Measurements from ENCODE around the gene GARS1.

The GARS1 gene

GRCh38 chr7:30561389-30561788, 33.3 kb upstream of the GARS1 start:
- TF ChIP-seq CTCF (IDR thresholded peaks at IDR 0.05; ENCODE audit: low read length): no peak
- no peak for TF ChIP-seq EZH2 (IDR thresholded peaks at IDR 0.05; ENCODE audit: borderline replicate concordance, low read length)
- Histone ChIP-seq H3K4me3 (ENCODE audit: low read depth, low read length, poor library complexity, severe bottlenecking) (no peak overlapping the region), H3K36me3 (ENCODE audit: insufficient read depth, low read length) (0 out of 2 replicates have a peak, but pooled peaks cover 4% of the 10 kb centered on the region), H3K9me2 (ENCODE audit: low read depth, low read length) (no peaks in the 10 kb centered on the region), H3K27me3 (ENCODE audit: insufficient read depth, low read length) (no peaks in the 10 kb centered on the region), H3K4me1 (ENCODE audit: insufficient read depth, low read length, severe bottlenecking) (no peaks in the 10 kb centered on the region), H3K79me2 (ENCODE audit: insufficient read depth, low read length) (no peaks in the 10 kb centered on the region), H3K27ac (ENCODE audit: low read depth, low read length, poor library complexity, severe bottlenecking) (no peak overlapping the region), H3K9ac (ENCODE audit: low read length) (no peak overlapping the region), H3K4me2 (ENCODE audit: low read length) (no peak overlapping the region), H2AFZ (ENCODE audit: low read length) (no peak overlapping the region), H3F3A (ENCODE audit: insufficient read depth, low read length) (no peaks in the 10 kb centered on the region), H3K9me3 (ENCODE audit: low read length) (no peaks in the 10 kb centered on the region), H4K20me1 (ENCODE audit: insufficient read depth, low read length) (no peaks in the 10 kb centered on the region)

GRCh38 chr7:30562498-30562897, 32.2 kb upstream of the GARS1 start:
- Histone ChIP-seq H3F3A (ENCODE audit: insufficient read depth, low read length) (no peaks in the 10 kb centered on the region), H3K9me2 (ENCODE audit: low read depth, low read length) (no peaks in the 10 kb centered on the region), H4K20me1 (ENCODE audit: insufficient read depth, low read length) (no peaks in the 10 kb centered on the region), H2AFZ (ENCODE audit: low read length) (no peak overlapping the region), H3K4me3 (ENCODE audit: low read depth, low read length, poor library complexity, severe bottlenecking) (no peak overlapping the region), H3K36me3 (ENCODE audit: insufficient read depth, low read length) (0 out of 2 replicates have a peak, but pooled peaks cover 4% of the 10 kb centered on the region), H3K4me1 (ENCODE audit: insufficient read depth, low read length, severe bottlenecking) (no peaks in the 10 kb centered on the region), H3K27ac (ENCODE audit: low read depth, low read length, poor library complexity, severe bottlenecking) (no peak overlapping the region), H3K4me2 (ENCODE audit: low read length) (no peak overlapping the region), H3K79me2 (ENCODE audit: insufficient read depth, low read length) (no peaks in the 10 kb centered on the region), H3K9ac (ENCODE audit: low read length) (no peak overlapping the region), H3K27me3 (ENCODE audit: insufficient read depth, low read length) (no peaks in the 10 kb centered on the region), H3K9me3 (ENCODE audit: low read length) (no peaks in the 10 kb centered on the region)
- TF ChIP-seq CTCF (IDR thresholded peaks at IDR 0.05; ENCODE audit: low read length) (no peak), EZH2 (IDR thresholded peaks at IDR 0.05; ENCODE audit: borderline replicate concordance, low read length) (no peak)

GRCh38 chr7:30562909-30563308, 31.8 kb upstream of the GARS1 start:
- Histone ChIP-seq H3K4me1 (ENCODE audit: insufficient read depth, low read length, severe bottlenecking) (no peaks in the 10 kb centered on the region), H3F3A (ENCODE audit: insufficient read depth, low read length) (no peaks in the 10 kb centered on the region), H3K36me3 (ENCODE audit: insufficient read depth, low read length) (0 out of 2 replicates have a peak, but pooled peaks cover 4% of the 10 kb centered on the region), H3K27ac (ENCODE audit: low read depth, low read length, poor library complexity, severe bottlenecking) (no peak overlapping the region), H3K9ac (ENCODE audit: low read length) (no peak overlapping the region), H3K9me3 (ENCODE audit: low read length) (no peaks in the 10 kb centered on the region), H2AFZ (ENCODE audit: low read length) (no peak overlapping the region), H3K4me3 (ENCODE audit: low read depth, low read length, poor library complexity, severe bottlenecking) (no peak overlapping the region), H3K79me2 (ENCODE audit: insufficient read depth, low read length) (no peaks in the 10 kb centered on the region), H3K9me2 (ENCODE audit: low read depth, low read length) (no peaks in the 10 kb centered on the region), H3K27me3 (ENCODE audit: insufficient read depth, low read length) (no peaks in the 10 kb centered on the region), H3K4me2 (ENCODE audit: low read length) (no peak overlapping the region), H4K20me1 (ENCODE audit: insufficient read depth, low read length) (no peaks in the 10 kb centered on the region)
- TF ChIP-seq EZH2 (IDR thresholded peaks at IDR 0.05; ENCODE audit: borderline replicate concordance, low read length): no peak
- TF ChIP-seq CTCF (IDR thresholded peaks at IDR 0.05; ENCODE audit: low read length): no peak
